B cell (primary cell): ENCODE results near the gene FKBP8. TPM values are rescaled to one million over a fixed set of nuclear protein-coding genes. Genes with fewer than 3 reads are reported as not detected.

Experiments used
- ATAC-seq: fragments of 200-7000 bp; cut with Tn5 transposase; one replicate; pipeline ENCODE4 v1.10.0; 2021; ENCODE audit warnings: low read depth, mild to moderate bottlenecking, moderate number of reproducible peaks, moderate library complexity
- CTCF ChIA-PET: fragments of 350-600 bp; sonication (Branson Sonifier 250); formaldehyde crosslinking; loops from one replicate; lab custom pipeline; 2021; ENCODE audit warnings: antibody characterized with exemption, inconsistent platforms; lab: Charles Lee
- POLR2A ChIA-PET: fragments of 350-600 bp; sonication (Branson Sonifier 250); formaldehyde crosslinking; loops from one replicate; lab custom pipeline; 2021; ENCODE audit warnings: antibody characterized with exemption; lab: Charles Lee
- DNase-seq: peaks from one replicate; pipeline ENCODE4 v3.0.0; 2013
- H2AFZ ChIP-seq: 2 replicates; pipeline ENCODE4 v1.6.1; 2012; ENCODE audit warnings: mild to moderate bottlenecking, low read depth, low read length; ENCODE audit not compliant: insufficient read depth, poor library complexity, severe bottlenecking
- H3K27ac ChIP-seq, 2 donors: 1 replicate in 1 of 2; 2 replicates in 1 of 2; pipeline ENCODE4 v1.5.1; 2012 to 2013; ENCODE audit warnings: low read length in 2 of 2, mild to moderate bottlenecking in 2 of 2, moderate library complexity in 1 of 2
- H3K27me3 ChIP-seq, 4 experiments: fragments of 200-600 bp in 1 of 4; sonication (generic) in 1 of 4; replicated peaks in 1 of 4; 1 replicate in 2 of 4; 2 replicates in 2 of 4; pipeline versions ENCODE4 v1.6.1 to v1.7.0; 2013 to 2016; ENCODE audit warnings: low read length in 3 of 4, mild to moderate bottlenecking in 2 of 4, mixed read lengths in 1 of 4, moderate library complexity in 1 of 4; ENCODE audit not compliant: insufficient read depth in 4 of 4, control insufficient read depth in 3 of 4; ENCODE audit errors: control extremely low read depth in 1 of 4
- H3K36me3 ChIP-seq, 2 experiments: replicated peaks in 1 of 2; 1 replicate in 1 of 2; 2 replicates in 1 of 2; pipeline versions ENCODE4 v1.6.1 to v1.7.1; 2013; ENCODE audit warnings: low read length in 1 of 2; ENCODE audit not compliant: insufficient read depth in 2 of 2, control insufficient read depth in 1 of 2; ENCODE audit errors: control extremely low read depth in 1 of 2, extremely low read depth in 1 of 2
- H3K4me1 ChIP-seq, 2 donors: fragments of 200-600 bp in 1 of 2; sonication (generic) in 1 of 2; 1 replicate in 1 of 2; 2 replicates in 1 of 2; pipeline versions ENCODE4 v1.5.1 to v1.6.1; 2013 to 2017; ENCODE audit warnings: low read length in 2 of 2; ENCODE audit not compliant: control insufficient read depth in 2 of 2, insufficient read depth in 2 of 2
- H3K4me2 ChIP-seq: replicated peaks from 2 replicates; pipeline ENCODE3; 2012; ENCODE audit warnings: mild to moderate bottlenecking, low read depth, low read length; ENCODE audit not compliant: poor library complexity, severe bottlenecking
- H3K4me3 ChIP-seq, 5 experiments: fragments of 200-600 bp in 1 of 5; sonication (generic) in 1 of 5; 1 replicate in 3 of 5; 2 replicates in 2 of 5; pipeline versions ENCODE4 v1.5.1 to v1.7.0; 2011 to 2016; ENCODE audit warnings: low read length in 4 of 5, mild to moderate bottlenecking in 4 of 5, low read depth in 2 of 5, control low read depth in 1 of 5, moderate library complexity in 1 of 5; ENCODE audit not compliant: insufficient read depth in 1 of 5; ENCODE audit errors: control extremely low read depth in 1 of 5, extremely low read depth in 1 of 5
- H3K79me2 ChIP-seq: fragments of 200-600 bp; sonication (generic); one replicate; pipeline ENCODE4 v1.6.0; 2016; ENCODE audit warnings: low read length; ENCODE audit not compliant: control insufficient read depth, insufficient read depth
- H3K9ac ChIP-seq: fragments of 200-600 bp; sonication (generic); 2 replicates; pipeline ENCODE4 v1.6.1; 2017; ENCODE audit warnings: mild to moderate bottlenecking, low read length, moderate library complexity
- H3K9me3 ChIP-seq, 3 donors: one replicate each; pipeline versions ENCODE4 v1.6.1 to v1.7.1; 2013; ENCODE audit warnings: low read length in 2 of 3; ENCODE audit not compliant: control insufficient read depth in 2 of 3, insufficient read depth in 1 of 3; ENCODE audit errors: control extremely low read depth in 1 of 3
- H4K20me1 ChIP-seq: 2 replicates; pipeline ENCODE4 v1.6.0; 2012; ENCODE audit warnings: mild to moderate bottlenecking, low read length; ENCODE audit not compliant: insufficient read depth, control insufficient read depth, poor library complexity, severe bottlenecking
- H3K27ac Mint-ChIP-seq: one replicate; pipeline ENCODE4 v1.8.0; 2021; ENCODE audit warnings: mixed read lengths
- H3K27me3 Mint-ChIP-seq: one replicate; pipeline ENCODE4 v1.8.0; 2021; ENCODE audit warnings: mixed read lengths
- H3K4me1 Mint-ChIP-seq: one replicate; pipeline ENCODE4 v1.8.0; 2021; ENCODE audit warnings: mixed read lengths
- H3K4me3 Mint-ChIP-seq: one replicate; pipeline ENCODE4 v1.8.0; 2021; ENCODE audit warnings: mixed read lengths
- H3K9me3 Mint-ChIP-seq: one replicate; pipeline ENCODE4 v1.8.0; 2022; ENCODE audit warnings: mixed read lengths; ENCODE audit not compliant: insufficient read depth
- CTCF ChIP-seq: fragments of 200-600 bp; IDR thresholded peaks from one replicate; pipeline ENCODE4 v1.8.0; 2022; ENCODE audit warnings: antibody characterized with exemption, mild to moderate bottlenecking
- EZH2 ChIP-seq: IDR thresholded peaks from 2 replicates; pipeline ENCODE4 v1.6.1; 2012; ENCODE audit warnings: borderline replicate concordance, low read depth, mild to moderate bottlenecking, moderate library complexity, low read length; ENCODE audit not compliant: insufficient read depth, poor library complexity, severe bottlenecking
- whole genome bisulfite sequencing: methylation state at CpG from one replicate; pipeline ENCODE4 v1.1.5; 2013; ENCODE audit warnings: missing lambda C conversion rate; ENCODE audit not compliant: insufficient coverage; 5-methylcytosine and 5-hydroxymethylcytosine counted together
- intact Hi-C: fragments of 100-400 bp; cut with micrococcal nuclease; formaldehyde crosslinking; loops from one replicate; pipeline ENCODE4 v1.10.0; 2022
- polyA plus RNA-seq: library from polyadenylated mRNA; depleted of rRNA; stranded (reverse); fragments of >200 nt; gene quantifications from 2 replicates; pipeline ENCODE4 v1.2.3, GENCODE V29; 2012
- total RNA-seq, 2 donors: library from RNA; stranded (reverse); fragments of 120-200 nt in 1 of 2; gene quantifications; 1 replicate in 1 of 2; 2 replicates in 1 of 2; pipeline versions ENCODE4 v1.2.3 to v1.2.4, GENCODE V29; 2013 to 2022

FKBP8 gene
- total and polyA plus RNA-seq, 2 donors (not counting 1 experiment from before 2014, with no cell fraction given): 148 to 163 TPM

GRCh38 chr19:18586306-18586705, 42.9 kb upstream of the FKBP8 start:
- no peak overlapping the region for H3K4me3 ChIP-seq
- no peak overlapping the region for H3K27ac ChIP-seq
- TF ChIP-seq EZH2 (no peak), CTCF (peak; percentile 29)
- no peaks in the 10 kb centered on the region for H3K79me2 ChIP-seq
- H3K27me3 Mint-ChIP-seq: no peaks in the 10 kb centered on the region
- H3K9ac ChIP-seq: no peak overlapping the region
- WGBS: 0% methylated on average over 1 of the region's 2 CpGs
- H3K36me3 ChIP-seq: peaks cover 0 to 6% of the 10 kb centered on the region in 2 experiments
- ChIA-PET CTCF (interaction anchor here (0.6 to 2.3 kb wide), 6 partner anchors 8 to 66 kb away, joined by 3 to 6 read pairs (median 3); partner anchors contain the start of genes KXD1 and UBA52), POLR2A (interaction anchor here (3.0 kb wide), 1 partner anchor 15 kb away, joined by 9 read pairs; the partner anchor contains the start of gene UBA52)
- no peaks in the 10 kb centered on the region for H3K9me3 ChIP-seq
- no peak for ATAC-seq
- intact Hi-C loops: loop anchor here (5.0 kb wide), 1 partner anchor 44 kb away; the partner anchor contains the start of gene FKBP8
- H3K4me3 Mint-ChIP-seq: peak overlapping the region; percentile 34
- no peaks in the 10 kb centered on the region for H3K27me3 ChIP-seq
- no peaks in the 10 kb centered on the region for H3K9me3 Mint-ChIP-seq
- no peak overlapping the region for H2AFZ ChIP-seq
- peaks cover 10% of the 10 kb centered on the region for H4K20me1 ChIP-seq
- peaks cover 18 to 39% of the 10 kb centered on the region in 2 donors for H3K4me1 ChIP-seq
- H3K4me1 Mint-ChIP-seq: peaks cover 28% of the 10 kb centered on the region
- DNase-seq: peak; percentile 51
- peak overlapping the region; percentile 53 for H3K27ac Mint-ChIP-seq
- H3K4me2 ChIP-seq: no peak overlapping the region

- H3K4me2 ChIP-seq: no peak overlapping the region
- H3K36me3 ChIP-seq: peaks cover 0 to 23% of the 10 kb centered on the region in 2 experiments
- H3K4me3 ChIP-seq: no peak overlapping the region
- Mint-ChIP-seq H3K4me3 (no peak overlapping the region), H3K27ac (no peak overlapping the region), H3K9me3 (no peaks in the 10 kb centered on the region), H3K27me3 (no peaks in the 10 kb centered on the region), H3K4me1 (no peaks in the 10 kb centered on the region)
- H3K4me1 ChIP-seq: peaks cover 0 to under 1% of the 10 kb centered on the region in 2 donors
- intact Hi-C loops: no loop called here
- no peak overlapping the region for H2AFZ ChIP-seq
- peaks cover 5% of the 10 kb centered on the region for H4K20me1 ChIP-seq
- POLR2A ChIA-PET: no interaction called here
- no peak overlapping the region for H3K27ac ChIP-seq
- WGBS: 85% methylated on average over 7 of the region's 7 CpGs
- no peak overlapping the region for H3K9ac ChIP-seq
- H3K27me3 ChIP-seq: no peaks in the 10 kb centered on the region
- DNase-seq (no peak), ATAC-seq (no peak)
- CTCF ChIA-PET: interaction anchor here (1.2 to 1.4 kb wide), 3 partner anchors 9 to 60 kb away, joined by 3 to 7 read pairs (median 4); partner anchors contain the start of gene REX1BD
- TF ChIP-seq CTCF: no peak
- TF ChIP-seq EZH2: no peak
- no peaks in the 10 kb centered on the region for H3K79me2 ChIP-seq
- H3K9me3 ChIP-seq: no peaks in the 10 kb centered on the region
Observed at GRCh38 chr19:18580311-18580710, 36.9 kb upstream of the FKBP8 start.
